Tibial nerve (tissue), 4 donors: ENCODE results near the gene INPP5B.

Experiments
- CTCF ChIP-seq, 5 experiments: fragments of 200-600 bp in 3 of 5; fragments of 450-650 bp in 2 of 5; sonication (generic) in 3 of 5; IDR thresholded peaks; one replicate each; pipeline ENCODE4 v1.5.1; 2016 to 2019; ENCODE audit warnings: antibody characterized with exemption in 5 of 5, mild to moderate bottlenecking in 3 of 5, moderate library complexity in 2 of 5
- EP300 ChIP-seq, 2 donors: sonication (generic); formaldehyde crosslinking; IDR thresholded peaks; one replicate each; pipeline ENCODE4 v1.6.1; 2017; ENCODE audit warnings: antibody characterized with exemption in 2 of 2, mild to moderate bottlenecking in 1 of 2

DNA sequence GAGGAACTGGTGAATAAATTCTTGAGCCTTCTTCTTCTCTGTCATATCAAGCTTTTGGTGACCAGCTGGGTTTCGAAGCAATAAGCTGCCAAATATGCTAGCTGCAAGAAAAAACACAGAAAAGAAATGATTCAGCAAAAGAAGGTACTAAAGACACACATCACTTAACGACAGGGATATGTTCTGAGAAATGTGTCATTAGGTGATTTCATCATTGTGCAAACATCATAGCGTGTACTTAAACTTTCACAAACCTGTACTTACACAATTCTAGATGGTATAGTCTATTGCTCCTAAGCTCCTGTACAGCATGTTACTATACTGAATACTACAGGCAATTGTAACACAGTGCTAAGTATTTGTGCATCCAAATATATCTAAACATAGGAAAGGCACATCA, 84.5 kb downstream of the INPP5B start:
- no peak for TF ChIP-seq EP300 (IDR thresholded peaks at IDR 0.05)
- no peak for TF ChIP-seq CTCF (IDR thresholded peaks at IDR 0.05)
